HL-60 (cell line): ENCODE results near the gene ZFHX3.

Experiments used
- CTCF ChIP-seq: IDR thresholded peaks from one replicate; pipeline ENCODE4 v1.5.1; 2011; ENCODE audit warnings: low read length, control low read depth, inconsistent platforms; ENCODE audit not compliant: insufficient read depth
- GABPA ChIP-seq: IDR thresholded peaks from 2 replicates; pipeline ENCODE4 v1.6.1; 2012; ENCODE audit warnings: low read depth
- POLR2AphosphoS5 ChIP-seq: IDR thresholded peaks from 2 replicates; pipeline ENCODE4 v1.6.1; 2012; ENCODE audit warnings: low read depth

- TF ChIP-seq CTCF (no peak), GABPA (no peak), POLR2AphosphoS5 (no peak)
Measured at GRCh38 chr16:72937916-72938794, 109.8 kb downstream of the ZFHX3 start.
